Measurements from ENCODE around the gene MALRD1.
"Not testable (repeated sequence)": the region's sequence is repeated elsewhere in the genome, so short reads cannot be mapped to it uniquely, and the experiment has no call there.

Gene MALRD1

DNA sequence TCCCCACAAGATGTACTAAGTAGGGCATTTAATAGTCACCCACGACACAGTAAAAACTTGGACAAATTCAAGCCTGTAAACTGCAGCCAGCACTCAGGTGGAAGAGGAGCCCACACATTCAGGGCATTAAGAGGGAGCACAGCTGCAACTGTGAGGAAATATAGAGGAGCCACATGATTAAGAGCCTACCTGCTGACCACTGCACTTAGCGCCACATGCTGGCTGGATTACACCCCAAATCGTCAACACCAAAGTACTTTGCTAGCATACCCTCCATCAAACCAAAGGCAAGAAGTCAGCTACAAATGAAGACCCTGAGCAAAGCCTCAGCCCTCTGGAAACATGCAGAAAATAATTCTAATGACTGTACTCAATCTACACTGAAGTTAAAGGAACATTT, 445.3 kb downstream of the MALRD1 start:
- Histone ChIP-seq H3K9ac (ENCODE audit: low read length) (no peak overlapping the region), H3K4me3 (ENCODE audit: low read length) (no peak overlapping the region)

DNA sequence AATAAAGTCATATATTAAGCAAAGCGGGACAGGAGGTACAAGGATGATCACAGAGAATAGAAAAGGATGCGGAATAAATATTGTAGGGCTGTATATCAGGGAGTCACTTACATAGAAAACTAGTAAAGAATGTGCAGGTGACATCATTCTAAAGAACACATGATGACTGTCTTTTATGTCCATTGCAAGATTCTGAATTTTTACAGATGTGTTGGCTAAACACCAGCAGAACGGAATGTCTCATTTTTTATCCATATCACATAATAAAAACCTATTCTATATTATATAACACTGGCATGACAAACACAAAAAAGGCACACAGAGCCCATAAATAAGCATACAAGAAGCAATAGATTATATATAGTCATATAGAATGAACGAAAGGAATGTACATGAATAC, 448.4 kb downstream of the MALRD1 start:
- Histone ChIP-seq H3K36me3 (ENCODE audit: control insufficient read depth, insufficient read depth, low read length, severe bottlenecking) (no peaks in the 10 kb centered on the region), H3K9me3 (ENCODE audit: control insufficient read depth, low read length) (no peaks in the 10 kb centered on the region), H3K9ac (ENCODE audit: low read length) (no peak overlapping the region), H3K4me3 (ENCODE audit: low read length) (no peak overlapping the region), H3K4me1 (ENCODE audit: control insufficient read depth, insufficient read depth, low read length) (peaks cover 17% of the 10 kb centered on the region), H3K27me3 (replicated peaks; ENCODE audit: control insufficient read depth, insufficient read depth, low read length) (no peaks in the 10 kb centered on the region)
- no peak for DNase-seq (ENCODE audit: low read depth)

More for the DNA sequence above, 445.3 kb downstream of the MALRD1 start:
- H3K9me3 ChIP-seq (ENCODE audit: control insufficient read depth, low read length) = no peaks in the 10 kb centered on the region
- H3K27me3 ChIP-seq (replicated peaks; ENCODE audit: control insufficient read depth, insufficient read depth, low read length) = no peaks in the 10 kb centered on the region
- H3K4me1 ChIP-seq (ENCODE audit: control insufficient read depth, insufficient read depth, low read length) = peaks cover 13% of the 10 kb centered on the region
- H3K36me3 ChIP-seq (ENCODE audit: control insufficient read depth, insufficient read depth, low read length, severe bottlenecking) = no peaks in the 10 kb centered on the region
- no peak for DNase-seq (ENCODE audit: low read depth)

DNA sequence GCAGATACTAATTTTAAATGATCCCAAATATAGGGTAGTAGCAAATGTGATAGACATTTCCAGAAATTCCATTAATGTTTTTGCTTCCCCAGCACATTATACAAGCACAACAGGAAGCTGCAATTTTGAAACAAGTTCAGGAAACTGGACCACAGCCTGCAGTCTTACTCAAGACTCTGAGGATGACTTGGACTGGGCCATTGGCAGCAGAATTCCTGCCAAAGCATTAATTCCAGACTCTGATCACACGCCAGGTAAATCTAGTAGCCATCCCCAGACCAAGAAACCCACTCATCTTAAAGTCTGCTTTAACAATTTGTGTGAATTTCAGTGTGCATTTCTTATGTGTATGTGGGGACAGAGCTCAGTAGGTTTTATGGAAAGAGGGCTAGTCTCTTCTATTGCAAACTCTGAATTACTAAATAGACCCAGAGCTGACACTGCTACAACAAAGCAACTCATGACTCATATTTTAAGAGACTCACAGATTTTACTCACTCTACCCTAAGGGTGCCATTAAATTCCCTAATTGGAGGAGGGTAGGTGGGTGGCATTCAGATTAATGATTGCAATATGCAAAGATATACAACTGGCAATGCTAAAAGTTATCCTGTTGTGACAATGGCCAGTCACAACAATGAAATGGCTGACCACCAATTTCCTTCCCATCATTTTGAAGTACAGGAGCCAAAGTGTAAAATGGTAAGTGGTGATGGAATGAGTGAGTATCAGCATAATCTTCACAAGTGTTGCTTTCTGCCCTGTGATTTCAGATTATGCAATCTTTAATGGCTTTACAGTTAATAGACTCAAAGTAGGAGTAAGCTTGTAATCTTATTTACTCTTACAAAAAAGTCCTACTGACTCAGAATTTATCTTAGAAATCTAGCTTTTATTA, 450.0 kb downstream of the MALRD1 start:
- H3K9ac ChIP-seq (ENCODE audit: low read length) = no peak overlapping the region
- H3K9me3 ChIP-seq (ENCODE audit: control insufficient read depth, low read length) = no peaks in the 10 kb centered on the region
- H3K4me3 ChIP-seq (ENCODE audit: low read length) = no peak overlapping the region
- peaks cover 17% of the 10 kb centered on the region for H3K4me1 ChIP-seq (ENCODE audit: control insufficient read depth, insufficient read depth, low read length)
- H3K27me3 ChIP-seq (replicated peaks; ENCODE audit: control insufficient read depth, insufficient read depth, low read length) = no peaks in the 10 kb centered on the region
- DNase-seq (ENCODE audit: low read depth) = peak; percentile 1
- H3K36me3 ChIP-seq (ENCODE audit: control insufficient read depth, insufficient read depth, low read length, severe bottlenecking) = no peaks in the 10 kb centered on the region

DNA sequence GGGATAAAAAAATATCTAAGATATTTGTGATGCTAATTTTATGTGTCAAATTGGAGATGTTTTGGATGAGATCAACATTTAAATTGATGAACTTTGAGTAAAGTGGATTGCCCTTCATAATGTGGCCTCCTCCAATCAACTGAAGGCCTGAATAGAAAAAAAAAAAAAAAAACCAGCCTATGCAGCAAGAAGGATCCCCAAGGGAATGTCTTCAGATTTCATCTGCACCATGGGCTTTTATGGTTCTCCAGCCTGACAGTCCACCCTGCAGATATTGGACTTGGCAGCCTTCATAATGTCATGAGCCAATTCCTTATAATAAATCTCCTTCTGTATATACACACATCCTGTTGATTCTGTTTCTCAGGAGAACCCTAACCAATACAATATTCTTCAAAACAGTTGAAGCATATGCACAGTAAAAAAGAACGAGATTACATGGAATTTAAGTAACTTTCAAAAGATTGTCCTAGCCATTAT, 450.7 kb downstream of the MALRD1 start:
- Histone ChIP-seq H3K9me3 (ENCODE audit: control insufficient read depth, low read length) (no peaks in the 10 kb centered on the region), H3K4me1 (ENCODE audit: control insufficient read depth, insufficient read depth, low read length) (peaks cover 17% of the 10 kb centered on the region), H3K27me3 (replicated peaks; ENCODE audit: control insufficient read depth, insufficient read depth, low read length) (no peaks in the 10 kb centered on the region), H3K4me3 (ENCODE audit: low read length) (no peak overlapping the region), H3K9ac (ENCODE audit: low read length) (no peak overlapping the region), H3K36me3 (ENCODE audit: control insufficient read depth, insufficient read depth, low read length, severe bottlenecking) (no peaks in the 10 kb centered on the region)
- no peak for DNase-seq (ENCODE audit: low read depth)

DNA sequence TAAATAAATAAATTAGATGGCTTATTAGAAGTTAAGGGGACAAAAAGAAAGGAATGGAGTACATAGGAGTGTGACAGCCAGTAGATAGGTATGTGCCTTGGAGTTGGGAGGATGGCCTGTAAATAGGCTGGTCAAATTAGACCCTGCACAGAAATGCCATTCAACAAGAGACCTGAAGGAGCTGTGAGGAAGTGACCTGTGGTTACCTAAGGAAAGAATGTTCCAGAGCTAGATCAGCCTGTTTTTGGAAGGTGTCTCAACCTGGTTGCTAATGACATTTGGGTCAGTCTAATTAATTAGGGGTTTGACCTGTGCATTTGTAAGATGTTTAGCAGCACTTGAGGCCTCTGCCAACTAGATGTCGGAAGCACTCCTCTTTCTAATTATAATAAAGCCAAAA, 452.4 kb downstream of the MALRD1 start:
- peaks cover 23% of the 10 kb centered on the region for H3K4me1 ChIP-seq (ENCODE audit: control insufficient read depth, insufficient read depth, low read length)
- H3K9me3 ChIP-seq (ENCODE audit: control insufficient read depth, low read length) = no peaks in the 10 kb centered on the region
- DNase-seq (ENCODE audit: low read depth) = no peak
- H3K4me3 ChIP-seq (ENCODE audit: low read length) = no peak overlapping the region
- H3K27me3 ChIP-seq (replicated peaks; ENCODE audit: control insufficient read depth, insufficient read depth, low read length) = no peaks in the 10 kb centered on the region
- H3K9ac ChIP-seq (ENCODE audit: low read length) = no peak overlapping the region
- H3K36me3 ChIP-seq (ENCODE audit: control insufficient read depth, insufficient read depth, low read length, severe bottlenecking) = no peaks in the 10 kb centered on the region

DNA sequence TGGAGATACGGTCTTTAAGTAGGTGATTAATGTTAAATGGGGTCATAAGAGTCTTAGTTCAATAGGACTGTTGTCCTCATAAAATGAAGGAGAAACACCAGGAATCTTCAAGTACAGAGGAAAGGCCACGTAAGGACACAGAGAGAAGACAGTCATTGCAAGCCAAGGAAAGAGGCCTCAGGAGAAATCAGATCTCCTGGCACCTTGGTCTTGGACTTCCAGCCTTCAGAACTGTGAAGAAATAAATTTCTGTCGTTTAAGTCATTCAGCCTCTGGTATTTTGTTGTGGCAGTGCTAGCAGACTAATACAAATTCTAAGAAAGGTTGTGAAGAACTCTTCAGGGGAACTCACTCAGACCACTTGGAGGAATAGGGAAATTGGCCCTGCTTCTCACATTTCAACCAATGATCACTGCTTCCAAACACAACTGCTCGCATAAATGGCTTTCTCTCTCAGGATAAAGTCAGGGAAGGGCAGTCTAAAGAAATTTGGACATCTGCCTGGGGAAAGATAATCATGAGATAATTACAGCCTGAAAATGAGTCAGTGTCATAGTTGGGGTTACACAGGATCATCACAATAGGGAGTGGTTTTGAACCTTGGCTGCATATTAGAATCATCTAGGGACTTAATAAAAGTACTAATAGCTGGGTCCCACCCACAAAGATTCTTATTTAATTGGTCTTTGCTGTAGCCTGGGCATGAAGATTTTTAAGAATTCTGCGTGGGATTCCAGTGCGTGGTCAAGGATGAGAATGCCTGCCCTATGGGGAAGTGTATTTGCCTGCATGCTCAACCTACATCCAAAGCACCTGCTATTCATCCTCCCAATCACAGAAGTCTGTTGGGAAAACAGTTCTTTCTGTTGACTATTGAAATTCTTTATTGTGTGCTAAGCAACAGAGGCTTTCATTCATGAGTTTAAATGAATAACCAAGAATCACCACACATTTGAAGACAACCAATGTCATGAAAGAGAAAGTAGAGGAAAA, 457.0 kb downstream of the MALRD1 start:
- H3K27me3 ChIP-seq (replicated peaks; ENCODE audit: control insufficient read depth, insufficient read depth, low read length) = no peaks in the 10 kb centered on the region
- no peak overlapping the region for H3K9ac ChIP-seq (ENCODE audit: low read length)
- H3K4me3 ChIP-seq (ENCODE audit: low read length) = no peak overlapping the region
- no peak for DNase-seq (ENCODE audit: low read depth)
- H3K36me3 ChIP-seq (ENCODE audit: control insufficient read depth, insufficient read depth, low read length, severe bottlenecking) = no peaks in the 10 kb centered on the region
- H3K9me3 ChIP-seq (ENCODE audit: control insufficient read depth, low read length) = peaks cover 3% of the 10 kb centered on the region
- H3K4me1 ChIP-seq (ENCODE audit: control insufficient read depth, insufficient read depth, low read length) = peaks cover 7% of the 10 kb centered on the region

DNA sequence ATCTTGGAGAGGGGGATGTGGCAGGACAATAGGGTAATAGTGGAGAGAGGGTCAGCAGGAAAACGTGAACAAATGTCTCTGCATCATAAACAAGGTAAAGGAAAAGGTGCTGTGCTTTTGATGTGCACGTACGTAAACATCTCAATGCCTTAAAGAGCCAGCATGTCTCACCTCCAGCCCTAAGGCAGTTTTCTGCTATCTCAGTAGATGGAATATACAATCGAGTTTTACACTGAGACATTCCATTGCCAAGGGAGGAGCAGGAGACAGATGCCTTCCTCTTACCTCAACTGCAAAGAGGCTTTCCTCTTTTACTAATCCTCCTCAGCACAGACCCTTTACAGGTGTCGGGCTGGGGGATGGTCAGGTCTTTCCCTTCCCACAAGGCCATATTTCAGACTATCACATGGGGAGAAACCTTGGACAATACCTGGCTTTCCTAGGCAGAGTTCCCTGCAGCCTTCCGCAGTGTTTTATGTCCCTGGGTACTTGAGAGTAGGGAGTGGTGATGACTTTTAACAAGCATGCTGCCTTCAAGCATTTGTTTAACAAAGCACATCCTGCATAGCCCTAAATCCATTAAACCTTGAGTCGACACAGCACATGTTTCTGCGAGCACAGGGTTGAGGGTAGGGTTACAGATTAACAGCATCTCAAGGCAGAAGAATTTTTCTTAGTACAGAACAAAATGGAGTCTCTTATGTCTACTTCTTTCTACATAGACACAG, 461.6 kb downstream of the MALRD1 start:
- not testable (repeated sequence) for H3K27me3 ChIP-seq (replicated peaks; ENCODE audit: control insufficient read depth, insufficient read depth, low read length); H3K36me3 ChIP-seq (ENCODE audit: control insufficient read depth, insufficient read depth, low read length, severe bottlenecking); H3K9ac ChIP-seq (ENCODE audit: low read length); H3K9me3 ChIP-seq (ENCODE audit: control insufficient read depth, low read length); H3K4me3 ChIP-seq (ENCODE audit: low read length); DNase-seq (ENCODE audit: low read depth); H3K4me1 ChIP-seq (ENCODE audit: control insufficient read depth, insufficient read depth, low read length)

DNA sequence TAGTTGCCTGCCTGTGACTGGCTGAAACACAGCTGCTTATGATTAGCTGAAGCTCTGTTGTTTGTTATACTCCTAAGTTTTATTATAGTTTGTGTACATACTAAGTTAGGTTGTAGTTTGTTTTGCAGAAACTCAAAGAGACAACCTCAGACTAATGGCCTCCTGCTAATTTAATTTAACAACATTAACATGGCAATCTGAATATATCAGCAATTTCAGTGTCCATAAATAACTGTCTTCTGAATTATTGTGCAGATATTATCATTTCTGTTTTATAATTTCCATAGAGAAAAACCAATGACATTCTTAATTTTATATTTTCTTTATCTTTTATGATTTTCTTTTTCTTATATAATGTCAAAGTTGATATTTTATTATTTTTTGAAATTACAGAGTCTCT, 469.5 kb downstream of the MALRD1 start:
- Histone ChIP-seq H3K9me3 (ENCODE audit: control insufficient read depth, low read length) (peaks cover 4% of the 10 kb centered on the region), H3K27me3 (replicated peaks; ENCODE audit: control insufficient read depth, insufficient read depth, low read length) (no peaks in the 10 kb centered on the region), H3K36me3 (ENCODE audit: control insufficient read depth, insufficient read depth, low read length, severe bottlenecking) (no peaks in the 10 kb centered on the region), H3K4me1 (ENCODE audit: control insufficient read depth, insufficient read depth, low read length) (peaks cover 3% of the 10 kb centered on the region), H3K9ac (ENCODE audit: low read length) (no peak overlapping the region), H3K4me3 (ENCODE audit: low read length) (no peak overlapping the region)
- DNase-seq (ENCODE audit: low read depth) = no peak

DNA sequence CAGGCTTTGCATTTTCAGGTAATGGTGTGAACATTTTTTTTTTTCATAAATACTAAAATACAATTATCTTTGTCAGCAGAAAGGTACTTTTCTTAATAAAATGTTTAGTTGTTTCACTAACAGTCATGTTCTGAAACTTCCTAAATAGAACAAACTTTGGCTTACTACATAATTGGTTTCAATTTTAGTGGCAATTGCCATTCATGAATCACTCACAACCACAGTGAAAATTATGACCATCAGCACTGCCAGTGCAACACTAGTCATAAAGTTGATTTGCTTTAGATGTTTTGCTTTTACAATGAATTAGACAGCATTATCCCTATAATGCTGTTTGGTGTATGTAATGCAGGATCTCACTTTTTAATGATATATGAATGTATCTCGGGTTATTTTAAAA, 470.0 kb downstream of the MALRD1 start:
- no peak for DNase-seq (ENCODE audit: low read depth)
- H3K9ac ChIP-seq (ENCODE audit: low read length) = no peak overlapping the region
- no peak overlapping the region for H3K4me3 ChIP-seq (ENCODE audit: low read length)
- H3K27me3 ChIP-seq (replicated peaks; ENCODE audit: control insufficient read depth, insufficient read depth, low read length) = no peaks in the 10 kb centered on the region
- peaks cover 4% of the 10 kb centered on the region for H3K9me3 ChIP-seq (ENCODE audit: control insufficient read depth, low read length)
- H3K4me1 ChIP-seq (ENCODE audit: control insufficient read depth, insufficient read depth, low read length) = peaks cover 3% of the 10 kb centered on the region
- H3K36me3 ChIP-seq (ENCODE audit: control insufficient read depth, insufficient read depth, low read length, severe bottlenecking) = no peaks in the 10 kb centered on the region

DNA sequence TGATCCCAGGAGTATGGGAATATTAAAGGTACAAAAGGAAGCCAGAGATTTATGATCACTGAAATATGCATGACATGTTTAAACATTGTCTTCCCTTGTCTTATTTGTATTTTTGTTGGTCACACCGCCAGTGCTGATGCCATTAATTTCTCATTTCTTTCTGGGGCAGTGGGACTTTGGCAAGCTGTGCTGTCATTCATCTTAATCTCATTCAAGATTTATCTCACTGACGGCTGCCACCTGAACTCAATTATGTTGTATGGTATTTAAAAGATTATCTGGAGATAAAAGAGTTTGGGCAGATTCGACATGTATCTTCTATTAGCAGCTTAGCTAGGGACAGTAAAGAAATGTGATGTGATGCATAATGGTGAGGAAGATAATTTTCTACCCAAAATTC, 482.7 kb downstream of the MALRD1 start:
- no peak overlapping the region for H3K9ac ChIP-seq (ENCODE audit: low read length)

More for the DNA sequence above, 482.7 kb downstream of the MALRD1 start:
- DNase-seq (ENCODE audit: low read depth) = no peak
- H3K27me3 ChIP-seq (replicated peaks; ENCODE audit: control insufficient read depth, insufficient read depth, low read length) = no peaks in the 10 kb centered on the region
- H3K4me1 ChIP-seq (ENCODE audit: control insufficient read depth, insufficient read depth, low read length) = no peaks in the 10 kb centered on the region
- H3K9me3 ChIP-seq (ENCODE audit: control insufficient read depth, low read length) = no peaks in the 10 kb centered on the region
- H3K36me3 ChIP-seq (ENCODE audit: control insufficient read depth, insufficient read depth, low read length, severe bottlenecking) = no peaks in the 10 kb centered on the region
- H3K4me3 ChIP-seq (ENCODE audit: low read length) = no peak overlapping the region

Data from adipocyte (in vitro differentiated cells).